Neural cell (in vitro differentiated cells): ENCODE results near the gene FAM111A. TPM values are rescaled to one million over a fixed set of nuclear protein-coding genes. Genes with fewer than 3 reads are reported as not detected.

ENCODE experiments used
- H2AFZ ChIP-seq: fragments of 200-600, 300-800 bp; sonication (generic), shearing (Covaris generic); 2 replicates; pipeline ENCODE4 v1.6.0; 2014; ENCODE audit warnings: low read depth, mild to moderate bottlenecking, antibody characterized with exemption, low read length, moderate library complexity
- H3F3A ChIP-seq: fragments of 200-600 bp; shearing (Covaris generic); 2 replicates; pipeline ENCODE4 v1.6.1; 2016; ENCODE audit warnings: mild to moderate bottlenecking, moderate library complexity, mixed read lengths, antibody characterized with exemption, low read length; ENCODE audit not compliant: insufficient read depth, poor library complexity, severe bottlenecking
- H3K27ac ChIP-seq: fragments of 200-600, 300-800 bp; sonication (generic), shearing (Covaris generic); 2 replicates; pipeline ENCODE4 v1.5.1; 2014; ENCODE audit warnings: mild to moderate bottlenecking, low read length, moderate library complexity
- H3K27me3 ChIP-seq: fragments of 300-800, 200-600 bp; sonication (generic), shearing (Covaris generic); 2 replicates; pipeline ENCODE4 v1.6.0; 2014; ENCODE audit warnings: mild to moderate bottlenecking, low read depth, low read length, moderate library complexity; ENCODE audit not compliant: insufficient read depth
- H3K36me3 ChIP-seq: fragments of 300-800, 200-600 bp; sonication (generic), shearing (Covaris generic); 2 replicates; pipeline ENCODE4 v1.5.1; 2014; ENCODE audit warnings: mild to moderate bottlenecking, antibody characterized with exemption, low read length, moderate library complexity; ENCODE audit not compliant: insufficient read depth
- H3K4me2 ChIP-seq: fragments of 300-800, 200-600 bp; sonication (generic), shearing (Covaris generic); 2 replicates; pipeline ENCODE4 v1.6.0; 2014; ENCODE audit warnings: mild to moderate bottlenecking, low read length
- H3K4me3 ChIP-seq: fragments of 300-800, 200-600 bp; sonication (generic), shearing (Covaris generic); 2 replicates; pipeline ENCODE4 v1.5.1; 2014; ENCODE audit warnings: mild to moderate bottlenecking, low read length, moderate library complexity
- H3K79me2 ChIP-seq: fragments of 200-600 bp; shearing (Covaris generic); replicated peaks from 2 replicates; pipeline ENCODE4 v1.6.0; 2014; ENCODE audit warnings: mild to moderate bottlenecking, low read length, moderate library complexity; ENCODE audit not compliant: insufficient read depth
- H3K9ac ChIP-seq: fragments of 300-800, 200-600 bp; sonication (generic), shearing (Covaris generic); 2 replicates; pipeline ENCODE4 v1.6.1; 2016; ENCODE audit warnings: mild to moderate bottlenecking, low read length, mixed read lengths
- H3K9me2 ChIP-seq: fragments of 200-600 bp; shearing (Covaris generic); 2 replicates; pipeline ENCODE4 v1.6.1; 2016; ENCODE audit warnings: mild to moderate bottlenecking, low read length, mixed read lengths; ENCODE audit not compliant: insufficient read depth
- H3K9me3 ChIP-seq: fragments of 200-600, 300-800 bp; sonication (generic), shearing (Covaris generic); 2 replicates; pipeline ENCODE4 v1.6.1; 2016; ENCODE audit warnings: mild to moderate bottlenecking, mixed run types, low read length, moderate library complexity, mixed read lengths
- H4K20me1 ChIP-seq: fragments of 200-600 bp; shearing (Covaris generic); 2 replicates; pipeline ENCODE4 v1.6.1; 2016; ENCODE audit warnings: mild to moderate bottlenecking, mixed run types; ENCODE audit not compliant: insufficient read depth
- CTCF ChIP-seq: fragments of 450-650 bp; IDR thresholded peaks from 2 replicates; pipeline ENCODE4 v1.5.1; 2014; ENCODE audit warnings: antibody characterized with exemption, mild to moderate bottlenecking, moderate library complexity; ENCODE audit not compliant: poor library complexity, severe bottlenecking
- EP300 ChIP-seq: fragments of 450-650 bp; conservative IDR thresholded peaks from 2 replicates; pipeline ENCODE4 v1.6.1; 2014; ENCODE audit warnings: antibody characterized with exemption, mild to moderate bottlenecking, moderate library complexity; ENCODE audit not compliant: poor library complexity, severe bottlenecking
- EZH2 ChIP-seq: fragments of 200-600, 300-800 bp; shearing (Covaris generic), sonication (generic); IDR thresholded peaks from 2 replicates; pipeline ENCODE4 v1.6.1; 2014; ENCODE audit warnings: antibody characterized with exemption, low read length, borderline replicate concordance, mild to moderate bottlenecking; ENCODE audit not compliant: insufficient read depth, poor library complexity, severe bottlenecking
- MXI1 ChIP-seq: fragments of 450-650 bp; conservative IDR thresholded peaks from 2 replicates; pipeline ENCODE4 v1.6.1; 2014; ENCODE audit warnings: antibody characterized with exemption, mild to moderate bottlenecking; ENCODE audit not compliant: poor library complexity, severe bottlenecking
- POLR2AphosphoS5 ChIP-seq: IDR thresholded peaks from 2 replicates; pipeline ENCODE4 v1.6.1; 2012
- RAD21 ChIP-seq: fragments of 450-650 bp; conservative IDR thresholded peaks from 2 replicates; pipeline ENCODE4 v1.6.1; 2014; ENCODE audit warnings: antibody characterized with exemption, mild to moderate bottlenecking, moderate library complexity
- REST ChIP-seq: IDR thresholded peaks from 2 replicates; pipeline ENCODE4 v1.6.1; 2012; ENCODE audit warnings: borderline replicate concordance
- SMC3 ChIP-seq: fragments of 450-650 bp; conservative IDR thresholded peaks from 2 replicates; pipeline ENCODE4 v1.6.1; 2014; ENCODE audit warnings: antibody characterized with exemption, mild to moderate bottlenecking, moderate library complexity; ENCODE audit not compliant: poor library complexity
- TAF1 ChIP-seq: IDR thresholded peaks from 2 replicates; pipeline ENCODE4 v1.6.1; 2012; ENCODE audit warnings: low read depth
- polyA plus RNA-seq: library from polyadenylated mRNA; depleted of rRNA; stranded (reverse); fragments of >200 nt; gene quantifications from 2 replicates; pipeline ENCODE4 v1.2.3, GENCODE V29; 2014

The FAM111A gene
- polyA plus RNA-seq, 1 donor from 2014 or later: 0.88 TPM

- Histone ChIP-seq H2AFZ (no peak overlapping the region), H3K4me3 (peak overlapping the region; percentile 94), H4K20me1 (no peaks in the 10 kb centered on the region), H3K27ac (peak overlapping the region; percentile 87), H3K79me2 (peaks cover 50% of the 10 kb centered on the region), H3F3A (peaks cover 12% of the 10 kb centered on the region), H3K9me2 (no peaks in the 10 kb centered on the region), H3K9ac (peak overlapping the region; percentile 99), H3K4me2 (peak overlapping the region; percentile 85), H3K9me3 (no peaks in the 10 kb centered on the region), H3K36me3 (no peaks in the 10 kb centered on the region), H3K27me3 (no peaks in the 10 kb centered on the region)
- no peak for TF ChIP-seq MXI1
- TF ChIP-seq TAF1: no peak
- TF ChIP-seq POLR2AphosphoS5: no peak
Measured at GRCh38 chr11:59174664-59175033, 32.0 kb downstream of the FAM111A start.

GRCh38 chr11:59175091-59175501 lies 32.4 kb downstream of the FAM111A start:
- peak overlapping the region; percentile 94 for H3K4me3 ChIP-seq
- H3K79me2 ChIP-seq: peaks cover 53% of the 10 kb centered on the region
- H3K9me3 ChIP-seq: no peaks in the 10 kb centered on the region
- H3K27me3 ChIP-seq: no peaks in the 10 kb centered on the region
- no peak overlapping the region for H3K4me2 ChIP-seq
- no peaks in the 10 kb centered on the region for H3K36me3 ChIP-seq
- no peak for TF ChIP-seq TAF1
- no peak for TF ChIP-seq EZH2
- TF ChIP-seq RAD21: no peak
- TF ChIP-seq CTCF: no peak
- H2AFZ ChIP-seq: no peak overlapping the region
- peak overlapping the region; percentile 99 for H3K9ac ChIP-seq
- no peak overlapping the region for H3K27ac ChIP-seq
- H4K20me1 ChIP-seq: no peaks in the 10 kb centered on the region
- H3K9me2 ChIP-seq: no peaks in the 10 kb centered on the region
- peaks cover 12% of the 10 kb centered on the region for H3F3A ChIP-seq

- H3K27ac ChIP-seq: no peak overlapping the region
- no peak overlapping the region for H3K4me2 ChIP-seq
Measured at GRCh38 chr11:59176330-59176729, 33.7 kb downstream of the FAM111A start.

More at GRCh38 chr11:59176330-59176729, 33.7 kb downstream of the FAM111A start:
- Histone ChIP-seq H2AFZ (no peak overlapping the region), H3K9me3 (no peaks in the 10 kb centered on the region), H3K4me3 (no peak overlapping the region), H3K36me3 (no peaks in the 10 kb centered on the region), H3K27me3 (no peaks in the 10 kb centered on the region), H3K79me2 (peaks cover 58% of the 10 kb centered on the region), H3F3A (peaks cover 12% of the 10 kb centered on the region), H4K20me1 (no peaks in the 10 kb centered on the region), H3K9me2 (no peaks in the 10 kb centered on the region), H3K9ac (no peak overlapping the region)
- TF ChIP-seq REST (no peak), EZH2 (no peak), POLR2AphosphoS5 (no peak), RAD21 (no peak), EP300 (no peak), MXI1 (no peak), CTCF (no peak), TAF1 (no peak), SMC3 (no peak)
